Lung (tissue), 12 donors: ENCODE measurements around the gene PTX3. TPM values are rescaled to one million over a fixed set of nuclear protein-coding genes. Genes with fewer than 3 reads are reported as not detected.

Experiments used
- ATAC-seq: fragments of 200-7000 bp; cut with Tn5 transposase; one replicate; pipeline ENCODE4 v1.9.1; 2020; ENCODE audit warnings: moderate number of reproducible peaks; ENCODE audit not compliant: insufficient read depth, low FRiP score
- DNase-seq, 3 donors: peaks; one replicate each; pipeline ENCODE4 v3.0.0-alpha.2; 2013 to 2017
- H3K27ac ChIP-seq, 2 donors: one replicate each; pipeline ENCODE4 v1.5.1; 2013; ENCODE audit warnings: mild to moderate bottlenecking in 2 of 2, moderate library complexity in 2 of 2, control low read depth in 1 of 2, inconsistent platforms in 1 of 2, low read depth in 1 of 2, low read length in 1 of 2
- H3K27me3 ChIP-seq, 3 donors: one replicate each; pipeline ENCODE4 v1.5.1; 2013; ENCODE audit warnings: low read length in 2 of 3; ENCODE audit not compliant: control insufficient read depth in 3 of 3, insufficient read depth in 3 of 3
- H3K36me3 ChIP-seq, 4 donors: one replicate each; pipeline ENCODE4 v1.5.1; 2013; ENCODE audit warnings: low read length in 4 of 4, mild to moderate bottlenecking in 1 of 4, moderate library complexity in 1 of 4; ENCODE audit not compliant: control insufficient read depth in 4 of 4, insufficient read depth in 4 of 4
- H3K4me1 ChIP-seq, 5 donors: one replicate each; pipeline ENCODE4 v1.5.1; 2013; ENCODE audit warnings: low read length in 5 of 5, mild to moderate bottlenecking in 2 of 5, moderate library complexity in 1 of 5; ENCODE audit not compliant: control insufficient read depth in 5 of 5, insufficient read depth in 5 of 5
- H3K4me3 ChIP-seq: one replicate; pipeline ENCODE4 v1.5.1; 2013; ENCODE audit warnings: mild to moderate bottlenecking, control low read depth, moderate library complexity
- H3K9ac ChIP-seq, 2 donors: one replicate each; pipeline ENCODE4 v1.5.1; 2013; ENCODE audit warnings: low read length in 2 of 2, control low read depth in 1 of 2; ENCODE audit not compliant: insufficient read depth in 1 of 2
- H3K9me3 ChIP-seq, 4 donors: one replicate each; pipeline ENCODE4 v1.5.1; 2013; ENCODE audit warnings: low read length in 3 of 4, mild to moderate bottlenecking in 1 of 4, moderate library complexity in 1 of 4; ENCODE audit not compliant: control insufficient read depth in 4 of 4, insufficient read depth in 3 of 4
- CTCF ChIP-seq: IDR thresholded peaks from 2 replicates; pipeline ENCODE4 v1.5.1; 2012; ENCODE audit warnings: mild to moderate bottlenecking; ENCODE audit errors: control extremely low read depth, extremely low read depth
- WGBS, 2 donors: extraction: QIAGEN DNeasy Blood & Tissue Kit; methylation state at CpG; one replicate each; pipeline ENCODE4 v1.1.7; 2013; 5-methylcytosine and 5-hydroxymethylcytosine counted together
- polyA plus RNA-seq, 2 donors: library from polyadenylated mRNA; stranded (reverse); fragments of 200-250 nt; gene quantifications; one replicate each; pipeline ENCODE4 v1.2.1, GENCODE V29; 2013
- total RNA-seq, 2 donors: library from RNA; depleted of rRNA in 1 of 2; stranded (reverse); fragments of >200 nt in 1 of 2; gene quantifications; one replicate each; pipeline ENCODE4 v1.2.1, GENCODE V29; 2014 to 2021
- donor health status: control.
- donor health status: control.
- donor health status: Bipolar disorder and iron deficiency.
- donor health status: healthy.
- donor health status: DM: yes; HTN: yes; CAD: no.

The PTX3 gene
- total and polyA plus RNA-seq, 4 donors, result 4.1 to 626 (median 26.1) TPM

- WGBS, 2 donors, result 43 to 50% methylated on average over 3 of the region's 3 CpGs
- Histone ChIP-seq H3K9me3 (peaks cover 0 to 2% (median 0%) of the 10 kb centered on the region in 4 donors), H3K4me1 (peaks cover 2 to 38% (median 6%) of the 10 kb centered on the region in 5 donors), H3K36me3 (peaks cover 0 to 6% (median 2%) of the 10 kb centered on the region in 4 donors), H3K27me3 (no peaks in the 10 kb centered on the region), H3K9ac (no peak overlapping the region), H3K4me3 (no peak overlapping the region), H3K27ac (no peak overlapping the region)
- DNase-seq, result peak in 2 of 3 donors; percentile 73 to 74
- ATAC-seq, result no peak
- TF ChIP-seq CTCF, result no peak
These were observed 10.5 kb downstream of the PTX3 start for GRCh38 chr3:157447026-157447694.

GRCh38 chr3:157452097-157452496 lies 15.4 kb downstream of the PTX3 start:
- Histone ChIP-seq H3K9ac (no peak overlapping the region), H3K27ac (no peak overlapping the region)
- no peak for ATAC-seq

GRCh38 chr3:157453824-157454223 lies 17.2 kb downstream of the PTX3 start:
- H3K4me1 ChIP-seq, result no peaks in the 10 kb centered on the region
- no peak for TF ChIP-seq CTCF
- no peak overlapping the region for H3K27ac ChIP-seq
- 78 to 98% methylated on average over 1 of the region's 1 CpG for WGBS, 2 donors
- no peaks in the 10 kb centered on the region for H3K27me3 ChIP-seq
- H3K9me3 ChIP-seq, result no peaks in the 10 kb centered on the region
- H3K36me3 ChIP-seq, result no peaks in the 10 kb centered on the region
- no peak overlapping the region for H3K4me3 ChIP-seq
- no peak for ATAC-seq
- H3K9ac ChIP-seq, result no peak overlapping the region
- DNase-seq, result no peak

More at GRCh38 chr3:157452097-157452496, 15.4 kb downstream of the PTX3 start:
- no peaks in the 10 kb centered on the region for H3K36me3 ChIP-seq
- no peak for TF ChIP-seq CTCF
- H3K4me1 ChIP-seq, result no peaks in the 10 kb centered on the region
- WGBS, 2 donors, result 31 to 58% methylated on average over 3 of the region's 3 CpGs
- no peak for DNase-seq
- peaks cover 0 to 2% (median 0%) of the 10 kb centered on the region in 4 donors for H3K9me3 ChIP-seq
- H3K27me3 ChIP-seq, result no peaks in the 10 kb centered on the region
- H3K4me3 ChIP-seq, result no peak overlapping the region
